Neural cell (in vitro differentiated cells): ENCODE data around the gene JMJD1C. TPM values are rescaled to one million over a fixed set of nuclear protein-coding genes. Genes with fewer than 3 reads are reported as not detected.

Experiments
- H2AFZ ChIP-seq: fragments of 200-600, 300-800 bp; sonication (generic), shearing (Covaris generic); 2 replicates; pipeline ENCODE4 v1.6.0; 2014; ENCODE audit warnings: low read depth, mild to moderate bottlenecking, antibody characterized with exemption, low read length, moderate library complexity
- H3F3A ChIP-seq: fragments of 200-600 bp; shearing (Covaris generic); 2 replicates; pipeline ENCODE4 v1.6.1; 2016; ENCODE audit warnings: mild to moderate bottlenecking, moderate library complexity, mixed read lengths, antibody characterized with exemption, low read length; ENCODE audit not compliant: insufficient read depth, poor library complexity, severe bottlenecking
- H3K27ac ChIP-seq: fragments of 200-600, 300-800 bp; sonication (generic), shearing (Covaris generic); 2 replicates; pipeline ENCODE4 v1.5.1; 2014; ENCODE audit warnings: mild to moderate bottlenecking, low read length, moderate library complexity
- H3K27me3 ChIP-seq: fragments of 300-800, 200-600 bp; sonication (generic), shearing (Covaris generic); 2 replicates; pipeline ENCODE4 v1.6.0; 2014; ENCODE audit warnings: mild to moderate bottlenecking, low read depth, low read length, moderate library complexity; ENCODE audit not compliant: insufficient read depth
- H3K36me3 ChIP-seq: fragments of 300-800, 200-600 bp; sonication (generic), shearing (Covaris generic); 2 replicates; pipeline ENCODE4 v1.5.1; 2014; ENCODE audit warnings: mild to moderate bottlenecking, antibody characterized with exemption, low read length, moderate library complexity; ENCODE audit not compliant: insufficient read depth
- H3K4me2 ChIP-seq: fragments of 300-800, 200-600 bp; sonication (generic), shearing (Covaris generic); 2 replicates; pipeline ENCODE4 v1.6.0; 2014; ENCODE audit warnings: mild to moderate bottlenecking, low read length
- H3K4me3 ChIP-seq: fragments of 300-800, 200-600 bp; sonication (generic), shearing (Covaris generic); 2 replicates; pipeline ENCODE4 v1.5.1; 2014; ENCODE audit warnings: mild to moderate bottlenecking, low read length, moderate library complexity
- H3K79me2 ChIP-seq: fragments of 200-600 bp; shearing (Covaris generic); replicated peaks from 2 replicates; pipeline ENCODE4 v1.6.0; 2014; ENCODE audit warnings: mild to moderate bottlenecking, low read length, moderate library complexity; ENCODE audit not compliant: insufficient read depth
- H3K9ac ChIP-seq: fragments of 300-800, 200-600 bp; sonication (generic), shearing (Covaris generic); 2 replicates; pipeline ENCODE4 v1.6.1; 2016; ENCODE audit warnings: mild to moderate bottlenecking, low read length, mixed read lengths
- H3K9me2 ChIP-seq: fragments of 200-600 bp; shearing (Covaris generic); 2 replicates; pipeline ENCODE4 v1.6.1; 2016; ENCODE audit warnings: mild to moderate bottlenecking, low read length, mixed read lengths; ENCODE audit not compliant: insufficient read depth
- H3K9me3 ChIP-seq: fragments of 200-600, 300-800 bp; sonication (generic), shearing (Covaris generic); 2 replicates; pipeline ENCODE4 v1.6.1; 2016; ENCODE audit warnings: mild to moderate bottlenecking, mixed run types, low read length, moderate library complexity, mixed read lengths
- H4K20me1 ChIP-seq: fragments of 200-600 bp; shearing (Covaris generic); 2 replicates; pipeline ENCODE4 v1.6.1; 2016; ENCODE audit warnings: mild to moderate bottlenecking, mixed run types; ENCODE audit not compliant: insufficient read depth
- CTCF ChIP-seq: fragments of 450-650 bp; IDR thresholded peaks from 2 replicates; pipeline ENCODE4 v1.5.1; 2014; ENCODE audit warnings: antibody characterized with exemption, mild to moderate bottlenecking, moderate library complexity; ENCODE audit not compliant: poor library complexity, severe bottlenecking
- EP300 ChIP-seq: fragments of 450-650 bp; conservative IDR thresholded peaks from 2 replicates; pipeline ENCODE4 v1.6.1; 2014; ENCODE audit warnings: antibody characterized with exemption, mild to moderate bottlenecking, moderate library complexity; ENCODE audit not compliant: poor library complexity, severe bottlenecking
- EZH2 ChIP-seq: fragments of 200-600, 300-800 bp; shearing (Covaris generic), sonication (generic); IDR thresholded peaks from 2 replicates; pipeline ENCODE4 v1.6.1; 2014; ENCODE audit warnings: antibody characterized with exemption, low read length, borderline replicate concordance, mild to moderate bottlenecking; ENCODE audit not compliant: insufficient read depth, poor library complexity, severe bottlenecking
- MXI1 ChIP-seq: fragments of 450-650 bp; conservative IDR thresholded peaks from 2 replicates; pipeline ENCODE4 v1.6.1; 2014; ENCODE audit warnings: antibody characterized with exemption, mild to moderate bottlenecking; ENCODE audit not compliant: poor library complexity, severe bottlenecking
- POLR2AphosphoS5 ChIP-seq: IDR thresholded peaks from 2 replicates; pipeline ENCODE4 v1.6.1; 2012
- RAD21 ChIP-seq: fragments of 450-650 bp; conservative IDR thresholded peaks from 2 replicates; pipeline ENCODE4 v1.6.1; 2014; ENCODE audit warnings: antibody characterized with exemption, mild to moderate bottlenecking, moderate library complexity
- SMC3 ChIP-seq: fragments of 450-650 bp; conservative IDR thresholded peaks from 2 replicates; pipeline ENCODE4 v1.6.1; 2014; ENCODE audit warnings: antibody characterized with exemption, mild to moderate bottlenecking, moderate library complexity; ENCODE audit not compliant: poor library complexity
- TAF1 ChIP-seq: IDR thresholded peaks from 2 replicates; pipeline ENCODE4 v1.6.1; 2012; ENCODE audit warnings: low read depth
- polyA plus RNA-seq: library from polyadenylated mRNA; depleted of rRNA; stranded (reverse); fragments of >200 nt; gene quantifications from 2 replicates; pipeline ENCODE4 v1.2.3, GENCODE V29; 2014
- TF ChIP-seq, protein P1 (sequence below): IDR thresholded peaks from 2 replicates; pipeline ENCODE4 v1.6.1; 2012; ENCODE audit warnings: borderline replicate concordance

JMJD1C gene
- polyA plus RNA-seq, 1 donor from 2014 or later, result 108 TPM

GRCh38 chr10:63288170-63288569, 177.6 kb downstream of the JMJD1C start:
- Histone ChIP-seq H3K4me3 (no peak overlapping the region), H3K36me3 (no peaks in the 10 kb centered on the region), H3K4me2 (no peak overlapping the region), H3K9ac (no peak overlapping the region), H3K27ac (no peak overlapping the region), H3K79me2 (peaks cover 5% of the 10 kb centered on the region), H3F3A (no peaks in the 10 kb centered on the region), H2AFZ (no peak overlapping the region), H3K27me3 (no peaks in the 10 kb centered on the region), H4K20me1 (no peaks in the 10 kb centered on the region), H3K9me2 (no peaks in the 10 kb centered on the region), H3K9me3 (no peaks in the 10 kb centered on the region)
- TF ChIP-seq MXI1 (no peak), SMC3 (no peak), TAF1 (no peak), EP300 (no peak), CTCF (no peak)
- TF ChIP-seq, protein P1, sequence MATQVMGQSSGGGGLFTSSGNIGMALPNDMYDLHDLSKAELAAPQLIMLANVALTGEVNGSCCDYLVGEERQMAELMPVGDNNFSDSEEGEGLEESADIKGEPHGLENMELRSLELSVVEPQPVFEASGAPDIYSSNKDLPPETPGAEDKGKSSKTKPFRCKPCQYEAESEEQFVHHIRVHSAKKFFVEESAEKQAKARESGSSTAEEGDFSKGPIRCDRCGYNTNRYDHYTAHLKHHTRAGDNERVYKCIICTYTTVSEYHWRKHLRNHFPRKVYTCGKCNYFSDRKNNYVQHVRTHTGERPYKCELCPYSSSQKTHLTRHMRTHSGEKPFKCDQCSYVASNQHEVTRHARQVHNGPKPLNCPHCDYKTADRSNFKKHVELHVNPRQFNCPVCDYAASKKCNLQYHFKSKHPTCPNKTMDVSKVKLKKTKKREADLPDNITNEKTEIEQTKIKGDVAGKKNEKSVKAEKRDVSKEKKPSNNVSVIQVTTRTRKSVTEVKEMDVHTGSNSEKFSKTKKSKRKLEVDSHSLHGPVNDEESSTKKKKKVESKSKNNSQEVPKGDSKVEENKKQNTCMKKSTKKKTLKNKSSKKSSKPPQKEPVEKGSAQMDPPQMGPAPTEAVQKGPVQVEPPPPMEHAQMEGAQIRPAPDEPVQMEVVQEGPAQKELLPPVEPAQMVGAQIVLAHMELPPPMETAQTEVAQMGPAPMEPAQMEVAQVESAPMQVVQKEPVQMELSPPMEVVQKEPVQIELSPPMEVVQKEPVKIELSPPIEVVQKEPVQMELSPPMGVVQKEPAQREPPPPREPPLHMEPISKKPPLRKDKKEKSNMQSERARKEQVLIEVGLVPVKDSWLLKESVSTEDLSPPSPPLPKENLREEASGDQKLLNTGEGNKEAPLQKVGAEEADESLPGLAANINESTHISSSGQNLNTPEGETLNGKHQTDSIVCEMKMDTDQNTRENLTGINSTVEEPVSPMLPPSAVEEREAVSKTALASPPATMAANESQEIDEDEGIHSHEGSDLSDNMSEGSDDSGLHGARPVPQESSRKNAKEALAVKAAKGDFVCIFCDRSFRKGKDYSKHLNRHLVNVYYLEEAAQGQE, result no peak

- Histone ChIP-seq H3F3A (no peaks in the 10 kb centered on the region), H3K36me3 (no peaks in the 10 kb centered on the region), H3K27me3 (no peaks in the 10 kb centered on the region), H3K9ac (no peak overlapping the region), H3K4me2 (no peak overlapping the region), H4K20me1 (no peaks in the 10 kb centered on the region), H3K79me2 (peaks cover 5% of the 10 kb centered on the region), H3K27ac (no peak overlapping the region), H3K9me3 (no peaks in the 10 kb centered on the region), H2AFZ (no peak overlapping the region), H3K4me3 (no peak overlapping the region), H3K9me2 (no peaks in the 10 kb centered on the region)
- no peak for TF ChIP-seq EP300
- TF ChIP-seq, protein P1, result no peak
- TF ChIP-seq SMC3, result no peak
- TF ChIP-seq TAF1, result no peak
- no peak for TF ChIP-seq POLR2AphosphoS5
- no peak for TF ChIP-seq EZH2
- TF ChIP-seq RAD21, result no peak
- no peak for TF ChIP-seq MXI1
- TF ChIP-seq CTCF, result no peak
Observed at GRCh38 chr10:63286754-63287264, 179.0 kb downstream of the JMJD1C start.
